Skeletal muscle cell (primary cell): ENCODE results near the gene CYP2E1.
A peak's percentile ranks its signal among the peaks of the same experiment; 100 is the strongest.
"Not testable (repeated sequence)": the region's sequence is repeated elsewhere in the genome, so short reads cannot be mapped to it uniquely, and the experiment has no call there.

Experiments used
- DNase-seq: peaks from one replicate; pipeline ENCODE4 v3.0.0-alpha.2; 2010; ENCODE audit warnings: low read depth
- H3K4me3 ChIP-seq: 2 replicates; pipeline ENCODE4 v1.5.1; 2011; ENCODE audit warnings: low read depth, mild to moderate bottlenecking, control low read depth, low read length, moderate library complexity

The CYP2E1 gene

GRCh38 chr10:133567609-133568286 is 40.6 kb downstream of the CYP2E1 start:
- no peak overlapping the region for H3K4me3 ChIP-seq
- DNase-seq: no peak

GRCh38 chr10:133568287-133568614 is 41.1 kb downstream of the CYP2E1 start:
- no peak for DNase-seq
- no peak overlapping the region for H3K4me3 ChIP-seq

GRCh38 chr10:133568831-133569527 is 41.8 kb downstream of the CYP2E1 start:
- not testable (repeated sequence) for DNase-seq
- peak overlapping the region; percentile 20 for H3K4me3 ChIP-seq

- not testable (repeated sequence) for DNase-seq
Measured at GRCh38 chr10:133569801-133570200, 42.6 kb downstream of the CYP2E1 start.

GRCh38 chr10:133572055-133572454 is 44.9 kb downstream of the CYP2E1 start:
- H3K4me3 ChIP-seq, DNase-seq: not testable (repeated sequence)

More at GRCh38 chr10:133569801-133570200, 42.6 kb downstream of the CYP2E1 start:
- H3K4me3 ChIP-seq: not testable (repeated sequence)

GRCh38 chr10:133573460-133573859 is 46.3 kb downstream of the CYP2E1 start:
- DNase-seq, H3K4me3 ChIP-seq: not testable (repeated sequence)

- not testable (repeated sequence) for DNase-seq, H3K4me3 ChIP-seq
Measured at GRCh38 chr10:133577037-133577436, 49.9 kb downstream of the CYP2E1 start.
